NAMALWA (cell line): ENCODE results near the gene DNM3.
"Not testable (repeated sequence)": the region's sequence is repeated elsewhere in the genome, so short reads cannot be mapped to it uniquely, and the experiment has no call there.

Source experiments
- DNase-seq: peaks from one replicate; pipeline ENCODE4 v3.0.0-alpha.2; 2015; ENCODE audit warnings: low spot score

The DNM3 gene

GRCh38 chr1:172423336-172423735 is 582.0 kb downstream of the DNM3 start:
- DNase-seq: no peak

- no peak for DNase-seq
Measured at GRCh38 chr1:172425339-172425738, 584.0 kb downstream of the DNM3 start.

- no peak for DNase-seq
Measured at GRCh38 chr1:172427191-172427590, 585.9 kb downstream of the DNM3 start.

GRCh38 chr1:172429331-172430127 is 588.2 kb downstream of the DNM3 start:
- DNase-seq: peak; percentile 89

- no peak for DNase-seq
Measured at GRCh38 chr1:172430128-172430454, 588.8 kb downstream of the DNM3 start.

- DNase-seq: no peak
Measured at GRCh38 chr1:172431204-172431603, 589.9 kb downstream of the DNM3 start.

GRCh38 chr1:172431721-172432192 is 590.5 kb downstream of the DNM3 start:
- no peak for DNase-seq

GRCh38 chr1:172437183-172437582 is 595.9 kb downstream of the DNM3 start:
- DNase-seq: not testable (repeated sequence)

GRCh38 chr1:172442404-172442803 is 601.1 kb downstream of the DNM3 start:
- no peak for DNase-seq

- no peak for DNase-seq
Measured at GRCh38 chr1:172442843-172443565, 601.7 kb downstream of the DNM3 start.

GRCh38 chr1:172443666-172444453 is 602.6 kb downstream of the DNM3 start, which contains the start of gene PIGC:
Gene PIGC (minus strand): TSS chr1:172444069. CDS start chr1:172442622, 1,447 bp downstream.
- DNase-seq: peak; percentile 95

GRCh38 chr1:172446547-172446946 is 605.2 kb downstream of the DNM3 start:
- DNase-seq: no peak

- no peak for DNase-seq
Measured at GRCh38 chr1:172447641-172448040, 606.3 kb downstream of the DNM3 start.

- DNase-seq: no peak
Measured at GRCh38 chr1:172448995-172449584, 607.8 kb downstream of the DNM3 start.

GRCh38 chr1:172449585-172450523 is 608.6 kb downstream of the DNM3 start:
- peak; percentile 84 for DNase-seq

GRCh38 chr1:172450524-172450885 is 609.2 kb downstream of the DNM3 start:
- no peak for DNase-seq

GRCh38 chr1:172451002-172451443 is 609.7 kb downstream of the DNM3 start:
- DNase-seq: no peak

GRCh38 chr1:172452536-172453152 is 611.3 kb downstream of the DNM3 start:
- no peak for DNase-seq

GRCh38 chr1:172453153-172453545 is 611.9 kb downstream of the DNM3 start:
- no peak for DNase-seq

GRCh38 chr1:172453607-172454006 is 612.3 kb downstream of the DNM3 start:
- no peak for DNase-seq
